OCI-M1 (cell line): ENCODE results near the gene PTPRN2.
A peak's percentile ranks its signal among the peaks of the same experiment; 100 is the strongest.
"Not testable (repeated sequence)": the region's sequence is repeated elsewhere in the genome, so short reads cannot be mapped to it uniquely, and the experiment has no call there.

Source experiments
- DNase-seq: peaks from one replicate; lab custom pipeline; 2025; lab: John Stamatoyannopoulos, UW

The PTPRN2 gene

DNA sequence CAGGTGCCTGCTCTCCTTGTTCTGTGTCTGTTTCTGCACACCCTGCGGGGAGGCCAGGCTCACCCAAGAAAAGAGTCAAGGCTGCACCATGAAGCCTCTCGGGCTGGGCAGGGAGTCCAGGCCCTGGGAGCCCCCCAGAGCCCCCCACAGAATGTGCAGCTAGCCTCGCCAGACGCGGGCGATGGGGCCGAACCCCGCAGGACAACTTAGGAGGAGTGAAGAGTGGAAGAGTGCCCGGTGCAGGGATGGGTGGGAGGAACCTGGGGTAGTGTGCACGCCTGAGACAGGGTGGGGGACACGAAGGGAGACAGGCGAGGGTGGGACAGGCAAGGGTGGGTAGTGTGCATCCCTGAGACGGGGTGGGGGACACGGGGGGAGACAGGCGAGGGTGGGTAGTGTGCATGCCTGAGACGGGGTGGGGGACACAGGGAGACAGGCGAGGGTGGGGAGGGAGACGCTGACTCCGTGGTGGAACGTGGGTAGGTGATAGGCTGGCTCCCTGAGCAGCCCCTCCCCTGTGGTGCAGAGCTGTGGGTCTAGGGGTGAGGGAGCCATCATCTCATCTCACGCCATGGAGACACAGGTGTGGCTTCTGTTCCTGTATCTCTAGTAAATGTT lies 635.5 kb downstream of the PTPRN2 start:
- DNase-seq, result no peak

- DNase-seq, result no peak
These were observed 636.1 kb downstream of the PTPRN2 start for GRCh38 chr7:157951300-157952049.

- no peak for DNase-seq
These were observed 637.9 kb downstream of the PTPRN2 start for GRCh38 chr7:157949711-157950110.

- no peak for DNase-seq
These were observed 640.1 kb downstream of the PTPRN2 start for GRCh38 chr7:157947504-157947903.

DNA sequence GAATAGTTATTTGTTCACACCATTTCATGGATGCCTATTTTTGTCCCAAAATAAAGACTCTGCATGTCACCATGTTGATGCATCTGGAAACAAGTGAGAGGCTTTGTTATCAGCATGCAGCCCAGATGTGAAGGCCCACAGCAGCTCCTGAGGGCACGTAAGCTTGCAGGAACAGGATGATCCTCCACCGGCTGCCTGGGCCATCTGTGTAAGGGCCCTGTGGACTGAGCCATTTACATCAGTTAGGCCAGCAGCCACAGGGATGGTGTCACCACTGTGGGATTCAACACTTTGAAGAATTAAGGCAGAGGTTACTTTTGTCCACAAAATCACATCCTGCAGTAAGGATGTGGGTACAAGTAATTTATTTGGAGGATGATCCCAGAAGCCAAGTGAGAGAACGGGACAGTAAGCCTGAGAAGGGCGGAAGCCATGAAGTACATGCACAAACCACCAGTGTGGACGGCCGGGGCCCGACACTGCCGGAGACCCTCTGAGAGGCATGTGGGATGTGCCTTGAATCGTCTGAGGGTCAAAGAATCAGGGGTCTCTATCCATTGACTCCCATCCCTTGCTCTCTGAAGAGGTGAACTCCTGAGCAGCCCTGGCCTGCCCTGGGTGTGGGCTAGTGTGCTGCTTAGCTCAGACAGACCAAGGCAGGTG lies 641.1 kb downstream of the PTPRN2 start:
- no peak for DNase-seq

DNA sequence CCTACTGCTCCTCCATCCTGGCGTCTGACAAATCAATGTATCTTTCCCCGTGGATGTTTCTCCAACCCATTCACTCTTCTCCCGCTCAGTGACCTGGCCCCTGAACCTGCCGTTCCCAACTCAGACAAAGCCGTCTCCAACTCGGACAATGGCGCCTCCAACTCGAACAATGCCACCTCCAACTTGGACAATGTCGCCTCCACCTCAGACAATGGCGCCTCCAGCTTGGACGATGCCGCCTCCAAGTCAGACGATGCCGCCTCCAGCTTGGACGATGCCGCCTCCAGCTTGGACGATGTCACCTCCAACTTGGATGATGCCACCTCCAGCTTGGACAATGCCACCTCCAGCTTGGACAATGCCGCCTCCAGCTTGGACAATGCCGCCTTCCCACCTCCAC lies 642.2 kb downstream of the PTPRN2 start:
- DNase-seq, result no peak

GRCh38 chr7:157944734-157945291 lies 642.8 kb downstream of the PTPRN2 start:
- no peak for DNase-seq

- DNase-seq, result no peak
These were observed 643.6 kb downstream of the PTPRN2 start for GRCh38 chr7:157944051-157944450.

GRCh38 chr7:157943561-157943960 lies 644.1 kb downstream of the PTPRN2 start:
- DNase-seq, result no peak

DNA sequence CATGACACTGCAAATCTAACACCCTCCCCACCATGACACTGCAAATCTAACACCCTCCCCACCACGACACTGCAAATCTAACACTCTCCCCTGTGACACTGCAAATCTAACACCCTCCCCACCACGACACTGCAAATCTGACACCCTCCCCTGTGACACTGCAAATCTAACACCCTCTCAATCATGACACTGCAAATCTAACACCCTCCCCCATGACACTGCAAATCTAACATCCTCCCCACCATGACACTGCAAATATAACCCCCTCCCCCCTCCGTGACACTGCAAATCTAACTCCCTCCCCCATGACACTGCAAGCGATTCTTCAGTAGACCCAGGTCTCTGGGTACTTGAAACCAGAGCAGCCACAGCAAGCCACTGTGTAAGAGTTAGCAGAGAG lies 646.4 kb downstream of the PTPRN2 start:
- no peak for DNase-seq

DNA sequence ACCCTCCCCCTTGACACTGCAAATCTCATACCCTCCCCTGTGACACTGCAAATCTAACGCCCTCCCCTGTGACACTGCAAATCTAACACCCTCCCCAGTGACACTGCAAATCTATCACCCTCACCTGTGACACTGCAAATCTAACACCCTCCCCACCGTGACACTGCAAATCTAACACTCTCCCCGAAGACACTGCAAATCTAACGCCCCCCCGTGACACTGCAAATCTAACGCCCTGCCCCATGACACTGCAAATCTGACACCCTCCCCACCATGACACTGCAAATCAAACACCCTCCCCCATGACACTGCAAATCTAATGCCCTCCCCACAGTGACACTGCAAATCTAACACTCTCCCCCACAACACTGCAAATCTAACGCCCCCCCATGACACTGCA lies 647.1 kb downstream of the PTPRN2 start:
- no peak for DNase-seq

- DNase-seq, result no peak
These were observed 649.4 kb downstream of the PTPRN2 start for GRCh38 chr7:157938211-157938610.

DNA sequence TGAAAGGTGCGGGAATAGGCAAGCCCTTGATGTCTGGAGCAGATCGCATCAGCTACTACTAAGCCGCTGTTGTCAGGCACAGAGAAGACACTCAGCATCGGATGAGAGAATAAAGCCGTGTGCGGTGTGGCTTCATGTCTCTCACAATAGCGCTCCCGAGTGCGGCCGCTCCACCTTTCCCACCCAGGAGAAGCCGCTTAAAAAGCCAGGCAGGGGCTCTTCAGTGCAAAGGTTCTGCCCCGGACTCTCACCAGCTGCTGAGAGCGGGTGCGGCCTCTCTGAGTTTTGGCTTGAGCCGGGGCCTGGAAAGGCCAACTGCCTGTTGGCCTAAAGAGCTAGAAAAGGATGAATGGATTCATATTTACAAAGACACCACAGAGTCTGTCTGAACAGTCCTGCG lies 650.2 kb downstream of the PTPRN2 start:
- no peak for DNase-seq

GRCh38 chr7:157936976-157937375 lies 650.6 kb downstream of the PTPRN2 start:
- DNase-seq, result no peak

- not testable (repeated sequence) for DNase-seq
These were observed 651.9 kb downstream of the PTPRN2 start for GRCh38 chr7:157935721-157936120.

DNA sequence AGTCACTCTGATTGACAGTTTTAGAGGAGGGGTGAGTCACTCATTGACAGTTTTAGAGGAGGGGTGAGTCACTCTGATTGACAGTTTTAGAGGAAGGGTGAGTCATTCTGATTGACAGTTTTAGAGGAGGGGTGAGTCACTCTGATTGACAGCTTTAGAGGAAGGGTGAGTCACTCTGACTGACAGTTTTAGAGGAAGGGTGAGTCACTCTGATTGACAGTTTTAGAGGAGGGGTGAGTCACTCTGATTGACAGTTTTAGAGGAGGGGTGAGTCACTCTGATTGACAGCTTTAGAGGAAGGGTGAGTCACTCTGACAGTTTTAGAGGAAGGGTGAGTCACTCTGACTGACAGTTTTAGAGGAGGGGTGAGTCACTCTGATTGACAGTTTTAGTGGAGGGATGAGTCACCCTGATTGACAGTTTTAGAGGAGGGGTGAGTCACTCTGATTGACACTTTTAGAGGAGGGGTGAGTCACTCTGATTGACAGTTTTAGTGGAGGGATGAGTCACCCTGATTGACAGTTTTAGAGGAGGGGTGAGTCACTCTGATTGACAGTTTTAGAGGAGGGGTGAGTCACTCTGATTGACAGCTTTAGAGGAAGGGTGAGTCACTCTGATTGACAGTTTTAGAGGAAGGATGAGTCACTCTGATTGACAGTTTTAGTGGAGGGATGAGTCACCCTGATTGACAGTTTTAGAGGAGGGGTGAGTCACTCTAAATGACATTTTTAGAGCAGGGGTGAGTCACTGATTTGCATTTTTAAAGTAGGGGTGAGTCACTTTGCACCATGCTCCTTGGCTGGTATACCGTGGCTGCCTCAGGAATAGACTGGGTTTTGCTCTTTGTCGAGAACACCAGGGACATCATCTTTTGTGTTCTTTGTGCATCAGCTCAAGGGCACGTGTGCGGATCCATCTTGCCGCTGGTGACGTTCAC lies 654.1 kb downstream of the PTPRN2 start:
- not testable (repeated sequence) for DNase-seq

DNA sequence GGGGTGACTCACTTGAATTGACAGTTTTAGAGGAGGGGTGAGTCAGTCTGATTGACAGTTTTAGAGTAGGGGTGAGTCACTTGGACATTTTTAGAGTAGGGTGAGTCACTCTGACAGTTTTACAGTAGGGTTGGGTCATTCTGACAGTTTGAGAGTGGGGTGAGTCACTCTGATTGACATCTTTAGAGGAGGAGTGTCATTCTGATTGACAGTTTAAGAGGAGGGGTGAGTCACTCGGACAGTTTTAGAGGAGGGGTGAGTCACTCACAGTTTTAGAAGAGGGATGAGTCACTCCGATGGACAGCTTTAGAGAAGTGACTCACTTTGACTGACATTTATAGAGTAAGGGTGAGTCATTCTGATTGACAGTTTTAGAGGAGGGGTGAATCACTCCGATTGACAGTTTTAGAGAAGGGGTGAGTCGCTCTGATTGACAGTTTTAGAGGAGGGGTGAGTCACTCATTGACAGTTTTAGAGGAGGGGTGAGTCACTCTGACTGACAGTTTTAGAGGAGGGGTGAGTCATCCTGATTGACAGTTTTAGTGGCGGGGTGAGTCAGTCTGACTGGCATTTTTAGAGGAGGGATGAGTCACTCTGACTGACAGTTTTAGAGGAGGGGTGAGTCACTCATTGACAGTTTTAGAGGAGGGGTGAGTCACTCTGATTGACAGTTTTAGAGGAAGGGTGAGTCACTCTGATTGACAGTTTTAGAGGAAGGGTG lies 655.0 kb downstream of the PTPRN2 start:
- peak; percentile 0 for DNase-seq

- DNase-seq, result no peak
These were observed 656.6 kb downstream of the PTPRN2 start for GRCh38 chr7:157930926-157931466.

DNA sequence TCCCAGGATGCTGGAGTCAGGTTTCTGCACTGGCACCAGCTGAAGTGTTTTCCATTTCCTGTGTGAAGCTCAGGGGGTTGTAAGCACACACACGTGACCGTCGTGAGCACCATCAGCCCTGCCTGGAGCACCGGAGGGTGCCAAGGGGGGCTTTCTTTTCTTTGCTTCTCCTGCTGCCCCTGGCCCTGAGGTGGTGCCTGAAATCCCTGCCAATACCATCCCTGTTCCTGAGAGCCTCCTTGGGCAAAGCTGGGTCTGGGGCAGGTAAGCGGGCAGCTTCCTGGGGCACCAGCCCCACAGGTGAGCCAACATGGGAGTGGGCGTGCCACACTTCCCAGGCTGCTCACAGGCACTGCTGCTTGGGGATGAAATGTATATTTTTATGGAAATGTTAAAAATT lies 657.2 kb downstream of the PTPRN2 start:
- no peak for DNase-seq

GRCh38 chr7:157929671-157930070 lies 658.0 kb downstream of the PTPRN2 start:
- DNase-seq, result no peak
